Measurements from ENCODE around the gene USP17L21. TPM values are rescaled to one million over a fixed set of nuclear protein-coding genes. Genes with fewer than 3 reads are reported as not detected.
"Not testable (repeated sequence)": the region's sequence is repeated elsewhere in the genome, so short reads cannot be mapped to it uniquely, and the experiment has no call there.

Gene USP17L21
- total RNA-seq, 1 experiment from 2014 or later, result not detected

- H3K27ac ChIP-seq (ENCODE audit: low read depth, low read length, poor library complexity, severe bottlenecking); H3K9me3 ChIP-seq (ENCODE audit: low read depth, low read length, poor library complexity, severe bottlenecking); H3K36me3 ChIP-seq (ENCODE audit: insufficient read depth, low read length, poor library complexity, severe bottlenecking); H3K4me1 ChIP-seq (ENCODE audit: insufficient read depth, low read length, poor library complexity, severe bottlenecking); BruUV-seq (replicated peaks); CTCF ChIA-PET; H3K4me3 ChIP-seq (ENCODE audit: low read depth, low read length, poor library complexity, severe bottlenecking); POLR2A ChIA-PET (ENCODE audit: low non-redundant PET); intact Hi-C loops (cut with micrococcal nuclease; ENCODE audit: unreplicated experiment); H3K27me3 ChIP-seq (replicated peaks; ENCODE audit: insufficient read depth, low read depth, low read length, poor library complexity): not testable (repeated sequence)
- DNase-seq (ENCODE audit: low spot score), result peak; percentile 0
Measured at GRCh38 chr4:9238461-9238860, 24.2 kb upstream of the USP17L21 start.

- H3K27ac ChIP-seq (ENCODE audit: low read depth, low read length, poor library complexity, severe bottlenecking); H3K27me3 ChIP-seq (replicated peaks; ENCODE audit: insufficient read depth, low read depth, low read length, poor library complexity); CTCF ChIA-PET; DNase-seq (ENCODE audit: low spot score); BruUV-seq (replicated peaks); H3K36me3 ChIP-seq (ENCODE audit: insufficient read depth, low read length, poor library complexity, severe bottlenecking); H3K4me3 ChIP-seq (ENCODE audit: low read depth, low read length, poor library complexity, severe bottlenecking); POLR2A ChIA-PET (ENCODE audit: low non-redundant PET); H3K9me3 ChIP-seq (ENCODE audit: low read depth, low read length, poor library complexity, severe bottlenecking); intact Hi-C loops (cut with micrococcal nuclease; ENCODE audit: unreplicated experiment); H3K4me1 ChIP-seq (ENCODE audit: insufficient read depth, low read length, poor library complexity, severe bottlenecking): not testable (repeated sequence)
Measured at GRCh38 chr4:9243579-9243978, 19.1 kb upstream of the USP17L21 start, which contains the start of gene USP17L17. TSS of gene USP17L17 (plus strand) at chr4:9243879. CDS start at chr4:9243879, 0 bp downstream.

- H3K27me3 ChIP-seq (replicated peaks; ENCODE audit: insufficient read depth, low read depth, low read length, poor library complexity); CTCF ChIA-PET; BruUV-seq (replicated peaks); H3K4me3 ChIP-seq (ENCODE audit: low read depth, low read length, poor library complexity, severe bottlenecking); H3K4me1 ChIP-seq (ENCODE audit: insufficient read depth, low read length, poor library complexity, severe bottlenecking); H3K36me3 ChIP-seq (ENCODE audit: insufficient read depth, low read length, poor library complexity, severe bottlenecking); H3K9me3 ChIP-seq (ENCODE audit: low read depth, low read length, poor library complexity, severe bottlenecking); intact Hi-C loops (cut with micrococcal nuclease; ENCODE audit: unreplicated experiment); POLR2A ChIA-PET (ENCODE audit: low non-redundant PET); H3K27ac ChIP-seq (ENCODE audit: low read depth, low read length, poor library complexity, severe bottlenecking): not testable (repeated sequence)
- peak; percentile 7 for DNase-seq (ENCODE audit: low spot score)
Measured at GRCh38 chr4:9247953-9248680, 14.6 kb upstream of the USP17L21 start, which contains the start of gene USP17L18. TSS of gene USP17L18 (plus strand) at chr4:9248630. CDS start at chr4:9248630, 0 bp downstream.

GRCh38 chr4:9253078-9253477 lies 9.6 kb upstream of the USP17L21 start, which contains the start of gene USP17L19:
TSS of gene USP17L19 (plus strand) at chr4:9253378. CDS start at chr4:9253378, 0 bp downstream.
- POLR2A ChIA-PET (ENCODE audit: low non-redundant PET); intact Hi-C loops (cut with micrococcal nuclease; ENCODE audit: unreplicated experiment); H3K4me1 ChIP-seq (ENCODE audit: insufficient read depth, low read length, poor library complexity, severe bottlenecking); DNase-seq (ENCODE audit: low spot score); BruUV-seq (replicated peaks); H3K27me3 ChIP-seq (replicated peaks; ENCODE audit: insufficient read depth, low read depth, low read length, poor library complexity); H3K27ac ChIP-seq (ENCODE audit: low read depth, low read length, poor library complexity, severe bottlenecking); H3K4me3 ChIP-seq (ENCODE audit: low read depth, low read length, poor library complexity, severe bottlenecking); H3K9me3 ChIP-seq (ENCODE audit: low read depth, low read length, poor library complexity, severe bottlenecking); CTCF ChIA-PET; H3K36me3 ChIP-seq (ENCODE audit: insufficient read depth, low read length, poor library complexity, severe bottlenecking): not testable (repeated sequence)

- DNase-seq (ENCODE audit: low spot score); H3K36me3 ChIP-seq (ENCODE audit: insufficient read depth, low read length, poor library complexity, severe bottlenecking); H3K4me3 ChIP-seq (ENCODE audit: low read depth, low read length, poor library complexity, severe bottlenecking); intact Hi-C loops (cut with micrococcal nuclease; ENCODE audit: unreplicated experiment); H3K9me3 ChIP-seq (ENCODE audit: low read depth, low read length, poor library complexity, severe bottlenecking); POLR2A ChIA-PET (ENCODE audit: low non-redundant PET); H3K27me3 ChIP-seq (replicated peaks; ENCODE audit: insufficient read depth, low read depth, low read length, poor library complexity); H3K27ac ChIP-seq (ENCODE audit: low read depth, low read length, poor library complexity, severe bottlenecking); BruUV-seq (replicated peaks); CTCF ChIA-PET; H3K4me1 ChIP-seq (ENCODE audit: insufficient read depth, low read length, poor library complexity, severe bottlenecking): not testable (repeated sequence)
Measured at GRCh38 chr4:9257824-9258223, 4.8 kb upstream of the USP17L21 start, which contains the start of gene USP17L20. TSS of gene USP17L20 (plus strand) at chr4:9258124. CDS start at chr4:9258124, 0 bp downstream.

- H3K4me1 ChIP-seq (ENCODE audit: insufficient read depth, low read length, poor library complexity, severe bottlenecking); BruUV-seq (replicated peaks); H3K27me3 ChIP-seq (replicated peaks; ENCODE audit: insufficient read depth, low read depth, low read length, poor library complexity); H3K36me3 ChIP-seq (ENCODE audit: insufficient read depth, low read length, poor library complexity, severe bottlenecking); H3K4me3 ChIP-seq (ENCODE audit: low read depth, low read length, poor library complexity, severe bottlenecking); H3K27ac ChIP-seq (ENCODE audit: low read depth, low read length, poor library complexity, severe bottlenecking); H3K9me3 ChIP-seq (ENCODE audit: low read depth, low read length, poor library complexity, severe bottlenecking); DNase-seq (ENCODE audit: low spot score); intact Hi-C loops (cut with micrococcal nuclease; ENCODE audit: unreplicated experiment); POLR2A ChIA-PET (ENCODE audit: low non-redundant PET); CTCF ChIA-PET: not testable (repeated sequence)
Measured at GRCh38 chr4:9267319-9267718, 4.6 kb downstream of the USP17L21 start, which contains the start of gene USP17L22. TSS of gene USP17L22 (plus strand) at chr4:9267619. CDS start at chr4:9267619, 0 bp downstream.

GRCh38 chr4:9271719-9272118 lies 9.0 kb downstream of the USP17L21 start:
- DNase-seq (ENCODE audit: low spot score); H3K27ac ChIP-seq (ENCODE audit: low read depth, low read length, poor library complexity, severe bottlenecking); H3K4me1 ChIP-seq (ENCODE audit: insufficient read depth, low read length, poor library complexity, severe bottlenecking); BruUV-seq (replicated peaks); H3K36me3 ChIP-seq (ENCODE audit: insufficient read depth, low read length, poor library complexity, severe bottlenecking); intact Hi-C loops (cut with micrococcal nuclease; ENCODE audit: unreplicated experiment); POLR2A ChIA-PET (ENCODE audit: low non-redundant PET); CTCF ChIA-PET; H3K9me3 ChIP-seq (ENCODE audit: low read depth, low read length, poor library complexity, severe bottlenecking); H3K4me3 ChIP-seq (ENCODE audit: low read depth, low read length, poor library complexity, severe bottlenecking); H3K27me3 ChIP-seq (replicated peaks; ENCODE audit: insufficient read depth, low read depth, low read length, poor library complexity): not testable (repeated sequence)

Data from A673 (cell line).